Measurements from ENCODE around the gene CPNE7.
"Not testable (repeated sequence)": the region's sequence is repeated elsewhere in the genome, so short reads cannot be mapped to it uniquely, and the experiment has no call there.

Gene CPNE7

GRCh38 chr16:89567656-89568594, 7.6 kb upstream of the CPNE7 start:
- no peak for DNase-seq

GRCh38 chr16:89569506-89570341, 5.8 kb upstream of the CPNE7 start:
- DNase-seq: no peak

- DNase-seq: no peak
These were observed 5.1 kb upstream of the CPNE7 start for GRCh38 chr16:89570342-89570923.

GRCh38 chr16:89570983-89571598, 4.5 kb upstream of the CPNE7 start:
- DNase-seq: not testable (repeated sequence)

- DNase-seq: no peak
These were observed 3.9 kb upstream of the CPNE7 start for GRCh38 chr16:89571636-89572035.

GRCh38 chr16:89572073-89572484, 3.5 kb upstream of the CPNE7 start:
- DNase-seq: no peak

- no peak for DNase-seq
These were observed 2.9 kb upstream of the CPNE7 start for GRCh38 chr16:89572485-89573205.

- no peak for DNase-seq
These were observed 1.5 kb upstream of the CPNE7 start for GRCh38 chr16:89573826-89574680.

GRCh38 chr16:89574681-89575246, 794 bp upstream of the CPNE7 start:
- DNase-seq: no peak

GRCh38 chr16:89576153-89577054, 846 bp downstream of the CPNE7 start:
- DNase-seq: no peak

GRCh38 chr16:89577055-89577759, 1.6 kb downstream of the CPNE7 start:
- DNase-seq: no peak

- no peak for DNase-seq
These were observed 3.8 kb downstream of the CPNE7 start for GRCh38 chr16:89579351-89579750.

GRCh38 chr16:89581045-89581695, 5.6 kb downstream of the CPNE7 start:
- DNase-seq: no peak

- no peak for DNase-seq
These were observed 6.5 kb downstream of the CPNE7 start for GRCh38 chr16:89581861-89582563.

- DNase-seq: no peak
These were observed 7.1 kb downstream of the CPNE7 start for GRCh38 chr16:89582614-89583196.

GRCh38 chr16:89583197-89583894, 7.8 kb downstream of the CPNE7 start:
- DNase-seq: no peak
